GM21528 (cell line): Measurements from ENCODE around the gene CNOT6.

Source experiments
- ATAC-seq: cut with Tn5 transposase; IDR thresholded peaks from one replicate; pipeline ENCODE4 v1.9.1; 2021; ENCODE audit warnings: mild to moderate bottlenecking, moderate library complexity; ENCODE audit not compliant: unreplicated experiment, low FRiP score

The CNOT6 gene

DNA sequence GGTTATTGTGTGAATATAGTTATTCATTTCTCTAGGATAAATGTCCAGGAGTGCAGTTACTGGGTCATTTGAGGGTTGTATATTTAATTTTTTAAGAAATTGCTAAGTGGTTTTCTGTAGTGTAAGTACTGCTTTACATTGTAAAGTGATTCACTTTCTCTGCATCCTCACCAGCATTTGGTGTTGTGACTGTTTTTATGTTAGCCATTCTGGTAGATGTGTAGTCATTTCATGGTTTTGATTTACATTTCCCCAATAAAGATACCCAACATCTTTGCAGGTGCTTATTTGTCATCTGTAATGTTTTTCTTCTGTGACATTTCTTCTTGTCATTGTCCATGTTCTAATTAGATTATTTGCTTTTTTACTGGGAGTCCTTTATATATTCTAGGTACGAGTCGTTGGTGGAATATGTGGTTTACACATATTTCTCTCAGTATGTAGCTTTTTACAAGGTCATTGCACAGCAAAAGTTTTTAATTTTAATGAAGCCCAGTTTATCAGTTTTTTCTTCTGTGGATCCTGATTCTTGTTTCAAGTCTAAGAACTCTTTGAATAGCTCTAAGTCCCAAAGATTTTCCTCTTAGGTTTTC, 63.1 kb downstream of the CNOT6 start:
- no peak for ATAC-seq

DNA sequence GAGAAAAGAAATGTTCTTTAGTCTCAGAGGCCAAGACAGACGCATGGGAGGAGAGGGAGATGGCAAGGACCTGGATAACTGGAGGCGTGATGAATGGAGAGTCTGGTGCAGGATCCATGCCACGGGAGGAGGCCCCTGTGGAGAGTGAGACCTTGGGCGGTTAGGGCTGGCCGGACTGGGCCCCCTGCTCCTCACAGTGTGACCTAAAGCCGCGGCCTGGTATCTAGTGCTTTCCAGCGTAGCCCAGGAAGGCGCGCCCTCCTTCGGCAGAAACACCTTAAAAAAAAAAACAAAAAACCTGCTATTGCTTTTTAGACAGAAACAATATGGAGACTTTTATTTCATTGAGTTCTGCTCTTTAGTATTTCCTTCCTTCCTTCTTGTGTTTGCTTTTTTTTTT, 64.1 kb downstream of the CNOT6 start:
- ATAC-seq: no peak

DNA sequence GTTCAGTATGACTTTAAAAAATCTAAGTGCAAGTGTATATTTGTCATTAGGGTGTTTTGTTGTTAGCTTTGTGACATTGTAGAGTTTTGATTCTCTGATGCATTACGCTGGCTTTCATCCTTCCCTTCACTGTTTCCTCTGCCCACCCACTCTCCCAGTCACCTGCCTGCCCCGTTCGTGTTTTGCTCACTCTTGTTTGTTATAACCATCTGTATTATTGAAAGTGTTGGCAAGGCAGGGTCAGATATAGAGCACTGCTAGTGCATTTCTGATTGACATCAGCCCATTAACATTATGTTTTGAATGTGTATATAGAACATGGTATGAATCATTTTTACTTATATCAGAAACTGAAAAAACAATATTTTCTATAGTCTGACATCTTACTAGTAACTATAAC, 69.8 kb downstream of the CNOT6 start:
- ATAC-seq: no peak

GRCh38 chr5:180568914-180569313, 74.7 kb downstream of the CNOT6 start:
- ATAC-seq: no peak

DNA sequence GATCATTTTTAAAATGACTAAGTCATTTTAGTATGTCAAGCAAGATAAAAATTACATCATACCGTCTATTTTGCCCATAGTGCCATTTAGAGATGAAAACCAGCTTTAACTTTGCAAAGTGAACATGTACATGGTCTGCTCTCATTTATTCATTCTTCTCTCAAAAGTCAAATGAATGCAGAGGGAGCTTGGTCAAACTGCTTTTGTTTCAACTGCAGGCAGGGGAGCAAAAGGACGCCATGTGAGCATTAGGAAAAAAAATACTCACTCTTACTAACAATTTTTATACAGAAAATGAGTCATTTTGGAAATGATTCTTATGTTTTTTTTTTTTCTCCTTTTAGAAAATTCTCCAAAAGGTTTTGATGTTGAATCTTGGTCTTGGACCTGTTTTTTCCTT, 81.4 kb downstream of the CNOT6 start:
- ATAC-seq: no peak

DNA sequence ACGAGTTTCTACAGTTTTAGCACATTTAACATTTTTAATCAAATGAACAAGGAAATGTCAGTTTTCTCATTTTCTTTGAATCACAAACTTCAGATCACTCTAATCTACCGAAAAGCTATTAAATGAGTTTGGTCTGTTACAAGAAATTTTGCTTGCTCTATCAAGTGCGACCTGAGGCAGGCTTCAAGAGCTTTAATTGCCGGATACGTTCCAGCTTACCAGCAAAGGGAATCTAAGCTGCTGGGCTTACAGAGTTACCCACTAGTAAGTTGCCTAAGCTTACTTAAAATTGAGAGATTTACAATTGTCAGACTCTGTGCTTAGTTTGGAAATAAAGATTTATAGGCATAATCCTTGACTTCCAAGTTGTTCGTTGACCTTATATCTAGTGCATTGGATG, 86.5 kb downstream of the CNOT6 start:
- no peak for ATAC-seq

DNA sequence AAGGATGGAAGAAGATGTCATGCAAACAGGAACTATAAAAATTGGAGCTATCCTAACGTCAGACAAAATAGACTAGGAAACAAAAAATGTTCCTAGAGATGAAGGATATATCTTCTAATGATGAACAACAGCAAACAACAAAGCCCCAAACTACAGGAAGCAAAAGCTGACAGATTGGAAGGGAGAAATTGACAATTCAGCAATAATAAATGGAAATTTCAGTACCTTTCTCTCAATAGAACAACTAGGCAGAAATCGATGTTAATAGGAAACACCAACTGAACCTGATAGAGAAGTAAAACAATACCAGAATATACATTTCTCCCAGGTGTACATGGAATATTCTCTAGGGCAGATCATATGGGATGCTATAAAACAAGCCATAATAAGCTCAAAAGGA, 89.6 kb downstream of the CNOT6 start:
- no peak for ATAC-seq

- no peak for ATAC-seq
These were observed 92.0 kb downstream of the CNOT6 start for GRCh38 chr5:180586204-180586603.

DNA sequence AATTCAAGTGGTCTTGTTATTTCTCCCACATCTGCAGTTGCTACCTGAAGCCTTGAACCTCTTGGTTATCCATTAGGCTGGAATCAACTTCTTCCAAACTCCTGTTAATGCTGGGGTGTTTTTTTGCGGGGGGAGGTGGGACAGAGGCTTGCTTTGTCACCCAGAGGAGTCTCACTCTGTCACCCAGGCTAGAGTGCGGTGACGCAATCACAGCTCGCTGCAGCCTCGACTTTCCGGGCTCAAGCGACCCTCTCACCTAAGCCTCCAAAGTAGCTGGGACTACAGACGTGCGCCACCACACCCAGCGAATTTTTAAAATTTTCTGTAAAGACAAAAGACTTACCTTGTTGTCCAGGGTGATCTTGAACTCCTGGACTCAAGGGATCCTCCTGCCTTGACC, 92.7 kb downstream of the CNOT6 start:
- no peak for ATAC-seq

DNA sequence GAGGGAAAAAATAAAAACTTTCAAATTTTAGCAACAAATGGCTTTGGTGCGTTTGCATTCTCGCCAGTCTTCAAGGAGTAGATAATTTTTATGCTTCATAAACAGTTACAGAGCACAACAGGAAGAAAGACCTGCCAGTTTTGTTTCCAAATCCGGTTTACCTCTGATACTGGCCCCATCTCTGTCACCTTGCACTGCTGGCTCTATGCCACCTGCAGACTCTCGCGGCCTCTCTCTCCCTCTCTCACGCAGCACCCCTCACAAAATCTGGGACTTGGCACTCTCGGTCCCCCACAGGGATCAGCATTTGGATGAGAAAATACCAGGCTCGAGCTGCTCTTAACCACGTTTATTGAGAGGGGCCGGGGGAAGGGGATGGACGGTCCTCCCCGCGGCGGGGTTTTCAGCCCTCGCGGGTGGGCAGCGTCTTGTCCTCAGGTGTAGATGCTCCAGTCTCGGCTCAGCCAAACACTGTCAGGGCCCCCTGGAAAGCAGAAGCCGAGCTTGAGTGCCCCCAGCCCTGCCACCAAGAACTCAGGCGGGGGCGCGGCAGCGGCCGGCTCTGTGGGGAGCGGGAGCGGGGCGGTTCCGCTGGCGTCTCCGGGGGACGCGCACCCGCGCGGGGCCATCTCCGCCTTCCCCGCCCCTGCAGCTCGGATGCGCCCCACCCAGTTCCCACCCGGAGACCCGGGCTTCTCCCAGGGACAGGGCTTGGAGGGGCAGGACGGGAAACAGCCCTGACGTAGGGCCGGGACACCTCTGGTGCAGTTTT, 95.8 kb downstream of the CNOT6 start:
- no peak for ATAC-seq

- ATAC-seq: no peak
These were observed 96.5 kb downstream of the CNOT6 start for GRCh38 chr5:180590543-180591310.

- no peak for ATAC-seq
These were observed 97.2 kb downstream of the CNOT6 start, which contains the start of gene SCGB3A1 for GRCh38 chr5:180591311-180591887. TSS of gene SCGB3A1 (minus strand) at chr5:180591499. CDS start at chr5:180591462, 37 bp downstream.

- no peak for ATAC-seq
These were observed 98.0 kb downstream of the CNOT6 start for GRCh38 chr5:180592176-180592575.

GRCh38 chr5:180593446-180594206, 99.4 kb downstream of the CNOT6 start:
- no peak for ATAC-seq

GRCh38 chr5:180594311-180595045, 100.3 kb downstream of the CNOT6 start:
- no peak for ATAC-seq

DNA sequence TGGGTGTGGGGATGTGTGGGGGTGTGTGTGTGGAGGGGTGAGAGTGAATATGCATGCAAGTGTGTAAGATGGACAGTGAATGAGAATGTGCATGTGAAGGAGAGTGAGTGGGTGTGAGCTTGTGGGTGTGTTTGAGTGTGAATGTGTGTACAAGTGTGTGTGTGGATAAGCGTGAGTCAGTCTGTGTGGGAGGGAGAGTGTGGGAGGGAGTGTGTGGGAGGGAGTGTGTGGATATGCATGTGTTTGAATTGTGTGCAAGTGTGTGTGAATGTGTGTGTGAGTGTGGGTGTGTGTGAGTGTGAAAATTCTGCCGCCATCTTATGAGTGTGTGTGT, 100.8 kb downstream of the CNOT6 start:
- no peak for ATAC-seq

GRCh38 chr5:180595381-180596114, 101.4 kb downstream of the CNOT6 start:
- no peak for ATAC-seq

DNA sequence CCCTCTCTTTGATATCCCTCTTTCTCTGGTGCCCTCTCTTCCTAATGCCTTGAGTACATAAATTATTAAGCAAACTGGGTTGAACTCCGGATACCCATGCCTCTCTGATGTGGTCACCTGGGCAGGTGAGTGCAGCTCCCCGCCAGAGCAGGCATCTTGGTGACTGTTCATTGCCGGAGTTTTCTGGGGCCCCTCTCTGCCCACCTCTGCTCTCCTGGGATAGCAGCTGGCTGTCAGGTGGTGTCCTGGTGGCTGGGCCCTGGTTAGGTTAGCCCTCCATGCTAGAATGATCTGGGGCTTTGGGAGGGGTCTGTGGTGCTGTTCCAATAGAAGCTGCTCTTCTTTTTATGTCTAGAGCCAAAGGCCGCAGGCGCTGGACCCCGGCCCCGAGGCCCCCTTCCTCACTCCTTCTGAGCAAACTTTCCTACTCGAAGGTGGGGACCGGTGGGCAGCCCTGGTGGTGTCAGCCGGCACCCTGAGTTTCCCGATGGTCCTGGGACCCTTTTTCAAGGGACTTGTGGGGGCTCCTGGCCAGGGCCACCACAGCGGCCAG, 102.0 kb downstream of the CNOT6 start:
- no peak for ATAC-seq

DNA sequence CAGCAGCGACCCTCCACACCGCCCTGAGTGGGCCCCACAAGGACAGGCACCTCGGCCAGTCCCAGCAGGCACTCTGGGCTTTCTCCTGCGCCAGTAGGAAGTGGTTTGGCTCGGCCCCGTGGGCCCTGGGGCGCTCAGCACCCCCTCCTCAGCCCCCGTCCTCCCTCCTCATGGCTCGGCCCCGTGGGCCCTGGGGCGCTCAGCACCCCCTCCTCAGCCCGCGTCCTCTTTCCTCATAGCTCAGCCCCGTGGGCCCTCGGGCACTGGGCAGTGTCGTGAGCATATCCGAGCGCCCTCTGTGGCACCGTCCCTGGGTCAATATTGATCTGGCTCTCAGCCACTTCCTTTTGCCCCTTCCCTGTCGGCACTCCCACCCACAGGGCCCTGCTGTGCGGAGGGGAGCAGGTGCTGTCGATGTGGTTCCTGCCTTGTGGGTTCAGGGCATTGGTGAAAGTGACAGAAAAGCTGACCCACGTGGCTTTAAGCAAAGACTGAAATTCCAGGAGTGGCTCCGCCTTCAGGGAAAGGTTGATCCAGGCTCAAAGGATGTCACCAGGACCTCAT, 102.6 kb downstream of the CNOT6 start:
- no peak for ATAC-seq
